GM10266 (cell line): ENCODE results near the gene LGALS4.

Experiments used
- DNase-seq: peaks from one replicate; pipeline ENCODE4 v3.0.0; 2012; ENCODE audit errors: extremely low spot score
- TF ChIP-seq, protein P1 (sequence below): IDR thresholded peaks from 2 replicates; pipeline ENCODE4 v1.5.1; 2012; ENCODE audit warnings: mild to moderate bottlenecking, low read depth; ENCODE audit not compliant: control insufficient read depth, insufficient read depth; ENCODE audit errors: missing control alignments

Gene LGALS4

DNA sequence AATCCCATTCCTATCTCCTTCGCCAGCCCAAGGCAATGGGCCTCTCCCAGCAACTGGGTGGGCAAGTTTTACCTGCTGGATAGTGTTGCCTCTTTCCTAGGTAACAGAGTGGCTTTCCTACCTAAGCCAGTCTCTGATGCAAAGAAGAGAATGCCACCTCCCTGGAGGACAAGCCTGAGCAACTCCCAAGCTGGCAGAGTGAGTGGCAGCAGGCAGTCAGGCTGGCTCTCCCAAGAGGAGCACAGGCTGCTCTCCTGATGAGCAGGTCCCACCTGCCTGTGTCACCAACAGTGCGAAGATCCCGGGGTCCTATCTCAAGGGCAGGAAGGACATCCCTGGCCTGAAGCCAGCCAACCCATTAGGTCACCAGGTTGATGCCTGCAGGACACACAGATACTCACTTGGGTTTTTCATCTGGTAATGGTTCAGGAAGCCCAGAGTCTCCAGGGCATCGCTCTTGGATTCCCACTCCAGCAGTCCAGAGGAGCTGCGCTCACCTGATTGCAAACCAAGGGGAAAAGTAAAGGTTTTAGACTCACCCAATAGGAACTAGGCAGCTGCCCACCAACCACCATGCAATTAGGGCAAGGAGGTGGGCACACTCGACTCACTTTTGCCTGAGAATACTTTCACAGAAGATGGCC lies 24.4 kb upstream of the LGALS4 start:
- TF ChIP-seq, protein P1, sequence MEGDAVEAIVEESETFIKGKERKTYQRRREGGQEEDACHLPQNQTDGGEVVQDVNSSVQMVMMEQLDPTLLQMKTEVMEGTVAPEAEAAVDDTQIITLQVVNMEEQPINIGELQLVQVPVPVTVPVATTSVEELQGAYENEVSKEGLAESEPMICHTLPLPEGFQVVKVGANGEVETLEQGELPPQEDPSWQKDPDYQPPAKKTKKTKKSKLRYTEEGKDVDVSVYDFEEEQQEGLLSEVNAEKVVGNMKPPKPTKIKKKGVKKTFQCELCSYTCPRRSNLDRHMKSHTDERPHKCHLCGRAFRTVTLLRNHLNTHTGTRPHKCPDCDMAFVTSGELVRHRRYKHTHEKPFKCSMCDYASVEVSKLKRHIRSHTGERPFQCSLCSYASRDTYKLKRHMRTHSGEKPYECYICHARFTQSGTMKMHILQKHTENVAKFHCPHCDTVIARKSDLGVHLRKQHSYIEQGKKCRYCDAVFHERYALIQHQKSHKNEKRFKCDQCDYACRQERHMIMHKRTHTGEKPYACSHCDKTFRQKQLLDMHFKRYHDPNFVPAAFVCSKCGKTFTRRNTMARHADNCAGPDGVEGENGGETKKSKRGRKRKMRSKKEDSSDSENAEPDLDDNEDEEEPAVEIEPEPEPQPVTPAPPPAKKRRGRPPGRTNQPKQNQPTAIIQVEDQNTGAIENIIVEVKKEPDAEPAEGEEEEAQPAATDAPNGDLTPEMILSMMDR: no peak
- no peak for DNase-seq

DNA sequence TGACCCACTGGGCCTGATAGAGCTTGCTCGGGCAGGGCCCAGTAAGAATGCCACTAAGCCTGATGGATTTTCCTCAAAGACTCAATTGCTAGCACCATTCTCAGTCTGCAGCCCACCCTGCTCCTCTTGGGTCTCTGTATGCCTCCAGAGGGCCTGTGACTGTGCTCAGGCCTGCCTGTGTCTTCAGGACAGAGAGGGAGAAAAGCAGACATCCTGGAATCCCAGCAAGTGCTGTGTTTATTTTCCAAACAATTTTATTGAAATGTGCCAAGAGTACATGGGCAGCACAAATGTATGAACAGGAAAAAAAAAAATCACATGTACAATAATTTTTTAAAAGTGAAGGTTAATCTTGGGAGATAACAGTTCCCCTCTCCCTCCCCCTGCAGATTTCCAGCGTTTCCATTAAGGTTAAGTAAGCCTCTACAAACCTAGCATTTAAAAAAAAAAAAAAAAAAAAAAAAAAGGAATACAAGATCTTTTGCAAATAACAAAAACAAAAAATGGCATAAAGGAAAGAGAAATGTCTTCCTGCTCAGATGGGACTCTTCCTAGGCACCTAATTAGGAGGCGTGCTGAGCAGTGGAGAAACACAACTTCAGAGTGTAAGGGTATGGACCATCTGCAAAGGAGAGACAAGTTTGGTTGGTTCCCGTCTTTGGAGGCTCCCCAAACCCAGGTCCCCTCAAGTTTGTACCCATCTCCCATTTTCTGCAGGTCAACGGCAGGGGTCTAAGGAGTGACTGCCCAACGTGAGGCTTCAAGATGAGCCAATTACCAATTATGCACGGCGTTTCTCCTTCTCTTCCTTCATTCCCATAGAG lies 23.6 kb upstream of the LGALS4 start:
- TF ChIP-seq, protein P1: no peak
- no peak for DNase-seq

DNA sequence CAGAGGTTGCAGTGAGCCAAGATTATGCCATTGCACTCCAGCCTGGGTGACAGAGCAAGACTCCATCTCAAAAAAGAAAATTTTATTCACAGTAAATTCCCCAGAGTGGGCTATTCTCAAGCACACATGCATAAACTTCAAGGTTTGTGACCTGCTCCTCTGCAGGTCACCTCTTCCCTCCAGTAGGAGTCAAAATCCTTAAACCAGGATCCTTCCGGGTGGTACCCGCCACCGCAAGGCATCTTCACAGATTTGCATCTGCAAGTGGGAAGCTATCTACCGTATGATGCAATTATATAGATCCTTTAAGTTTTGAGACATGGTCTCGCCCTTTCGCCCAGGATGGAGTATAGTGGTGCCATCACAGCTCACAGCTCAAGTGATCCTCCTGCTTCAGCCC lies 21.8 kb upstream of the LGALS4 start:
- no peak for DNase-seq
- TF ChIP-seq, protein P1: no peak

DNA sequence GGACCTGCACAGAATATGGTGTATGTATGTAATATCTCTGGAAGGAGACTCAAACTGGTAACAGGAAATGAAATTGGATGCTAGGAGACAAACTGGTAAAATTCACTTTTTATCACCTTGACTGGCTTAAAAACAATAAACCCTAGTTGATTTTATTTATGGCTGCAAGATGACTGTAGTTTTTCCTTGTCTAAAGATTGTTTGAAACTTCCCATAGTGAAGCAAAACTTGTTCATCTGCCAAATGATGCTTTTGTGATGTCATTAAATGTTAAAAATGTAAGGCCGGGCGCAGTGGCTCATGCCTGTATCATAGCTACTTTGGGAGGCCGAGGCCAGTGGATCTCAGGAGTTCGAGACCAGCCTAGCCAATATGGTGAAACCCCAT lies 21.4 kb upstream of the LGALS4 start:
- DNase-seq: no peak
- TF ChIP-seq, protein P1: no peak

DNA sequence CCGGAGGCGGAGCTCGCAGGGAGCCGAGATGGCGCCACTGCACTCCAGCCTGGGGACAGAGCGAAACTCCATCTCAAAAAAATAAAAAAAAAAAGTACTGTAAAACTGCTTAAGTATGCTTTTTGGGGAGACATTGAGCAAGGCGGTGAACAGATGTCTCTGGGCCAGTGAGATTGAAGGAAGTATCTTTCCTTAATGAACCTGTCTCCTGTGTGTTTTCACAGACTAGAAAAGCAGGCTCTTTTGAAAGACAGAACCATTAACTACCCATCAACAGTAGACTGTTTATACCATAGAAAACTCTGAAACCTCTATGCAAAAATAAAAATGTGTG lies 20.3 kb upstream of the LGALS4 start:
- no peak for DNase-seq
- TF ChIP-seq, protein P1: no peak

DNA sequence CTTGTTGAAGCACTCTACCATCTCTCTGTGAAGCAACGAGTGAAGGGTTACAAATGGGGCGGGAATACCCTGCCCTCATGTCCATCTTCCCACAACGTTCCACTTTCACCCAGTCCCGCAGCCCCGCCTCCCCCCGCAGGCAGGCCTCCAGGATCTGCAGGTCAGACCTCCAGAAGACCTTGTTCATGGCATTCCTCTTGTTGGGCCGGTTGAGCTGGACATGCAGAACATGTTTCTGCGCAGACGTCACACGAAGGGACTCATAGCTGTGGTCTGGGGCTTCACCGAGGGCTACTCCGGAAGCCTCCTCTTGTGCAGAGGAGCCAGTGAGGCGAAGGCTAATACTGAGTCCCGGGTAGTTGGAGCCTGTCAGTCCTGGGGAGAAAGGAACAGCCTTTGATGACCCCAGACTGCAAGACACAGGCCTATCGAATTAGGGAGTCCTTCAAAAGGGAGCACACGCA lies 18.4 kb upstream of the LGALS4 start:
- TF ChIP-seq, protein P1: no peak
- DNase-seq: peak; percentile 73
